Right atrium auricular region (tissue), 2 donors: ENCODE measurements around the gene RPRD2. TPM values are rescaled to one million over a fixed set of nuclear protein-coding genes. Genes with fewer than 3 reads are reported as not detected.

ENCODE experiments used
- DNase-seq: peaks from one replicate; pipeline ENCODE4 v3.0.0-alpha.2; 2019; ENCODE audit warnings: low spot score
- H3K27ac ChIP-seq, 2 donors: fragments of 200-600 bp; sonication (generic); 1 replicate in 1 of 2; 2 replicates in 1 of 2; pipeline ENCODE4 v1.5.1; 2016 to 2019
- H3K27me3 ChIP-seq, 2 donors: fragments of 200-600 bp; sonication (generic); one replicate each; pipeline versions ENCODE4 v1.5.1 to v1.6.0; 2017 to 2019
- H3K36me3 ChIP-seq: fragments of 200-600 bp; sonication (generic); one replicate; pipeline ENCODE4 v1.5.1; 2016
- H3K4me1 ChIP-seq, 2 donors: fragments of 200-600 bp; sonication (generic); one replicate each; pipeline versions ENCODE4 v1.5.1 to v1.6.0; 2017 to 2019
- H3K4me3 ChIP-seq, 2 donors: fragments of 200-600 bp; sonication (generic); 1 replicate in 1 of 2; 2 replicates in 1 of 2; pipeline ENCODE4 v1.5.1; 2017 to 2019; ENCODE audit warnings: mild to moderate bottlenecking in 1 of 2, moderate library complexity in 1 of 2
- H3K9me3 ChIP-seq, 2 donors: fragments of 200-600 bp; sonication (generic); one replicate each; pipeline ENCODE4 v1.5.1; 2019
- CTCF ChIP-seq, 2 donors: fragments of 200-600 bp; sonication (generic); IDR thresholded peaks; one replicate each; pipeline ENCODE4 v1.5.1; 2019; ENCODE audit warnings: antibody characterized with exemption in 2 of 2
- total RNA-seq, 2 donors: library from RNA; depleted of rRNA; stranded (reverse); fragments of >200 nt; gene quantifications; one replicate each; pipeline ENCODE4 v1.1.0, GENCODE V29; 2016

RPRD2 gene
- total RNA-seq, 2 donors from 2014 or later = 18.5 to 24.0 TPM

GRCh38 chr1:150474869-150475268 lies 110.9 kb downstream of the RPRD2 start:
- DNase-seq = no peak
- Histone ChIP-seq H3K4me3 (no peak overlapping the region), H3K9me3 (no peaks in the 10 kb centered on the region), H3K27me3 (no peaks in the 10 kb centered on the region), H3K4me1 (peaks cover 0 to 25% of the 10 kb centered on the region in 2 donors), H3K36me3 (peaks cover 30% of the 10 kb centered on the region), H3K27ac (no peak overlapping the region)
- TF ChIP-seq CTCF (IDR thresholded peaks at IDR 0.05) = no peak

- Histone ChIP-seq H3K36me3 (peaks cover 11% of the 10 kb centered on the region), H3K4me3 (no peak overlapping the region), H3K27me3 (no peaks in the 10 kb centered on the region), H3K4me1 (peaks cover 0 to 20% of the 10 kb centered on the region in 2 donors), H3K9me3 (no peaks in the 10 kb centered on the region), H3K27ac (peak overlapping the region in 1 of 2 donors; percentile 32)
- TF ChIP-seq CTCF (IDR thresholded peaks at IDR 0.05) = no peak
- no peak for DNase-seq
Measured at GRCh38 chr1:150476754-150477153, 112.8 kb downstream of the RPRD2 start.

- Histone ChIP-seq H3K27me3 (no peaks in the 10 kb centered on the region), H3K4me3 (no peak overlapping the region), H3K4me1 (peaks cover 0 to 20% of the 10 kb centered on the region in 2 donors), H3K36me3 (peaks cover 5% of the 10 kb centered on the region), H3K27ac (peak overlapping the region in 1 of 2 donors; percentile 32), H3K9me3 (no peaks in the 10 kb centered on the region)
- no peak for DNase-seq
- no peak for TF ChIP-seq CTCF (IDR thresholded peaks at IDR 0.05)
Measured at GRCh38 chr1:150477320-150477719, 113.4 kb downstream of the RPRD2 start.

- Histone ChIP-seq H3K9me3 (no peaks in the 10 kb centered on the region), H3K4me3 (no peak overlapping the region), H3K36me3 (peaks cover under 1% of the 10 kb centered on the region), H3K27me3 (no peaks in the 10 kb centered on the region), H3K4me1 (peaks cover 0 to 20% of the 10 kb centered on the region in 2 donors), H3K27ac (peak overlapping the region in 1 of 2 donors; percentile 32)
- no peak for DNase-seq
- no peak for TF ChIP-seq CTCF (IDR thresholded peaks at IDR 0.05)
Measured at GRCh38 chr1:150477733-150478132, 113.8 kb downstream of the RPRD2 start.

GRCh38 chr1:150479370-150479769 lies 115.4 kb downstream of the RPRD2 start:
- TF ChIP-seq CTCF (IDR thresholded peaks at IDR 0.05) = no peak
- Histone ChIP-seq H3K36me3 (no peaks in the 10 kb centered on the region), H3K4me1 (peaks cover 0 to 15% of the 10 kb centered on the region in 2 donors), H3K27me3 (no peaks in the 10 kb centered on the region), H3K4me3 (no peak overlapping the region), H3K9me3 (no peaks in the 10 kb centered on the region), H3K27ac (no peak overlapping the region)
- no peak for DNase-seq

- Histone ChIP-seq H3K36me3 (no peaks in the 10 kb centered on the region), H3K27ac (no peak overlapping the region), H3K4me1 (peaks cover 0 to 15% of the 10 kb centered on the region in 2 donors), H3K27me3 (no peaks in the 10 kb centered on the region), H3K4me3 (no peak overlapping the region), H3K9me3 (no peaks in the 10 kb centered on the region)
- no peak for DNase-seq
- TF ChIP-seq CTCF (IDR thresholded peaks at IDR 0.05) = no peak
Measured at GRCh38 chr1:150479927-150480352, 116.0 kb downstream of the RPRD2 start.
